CD4-positive, alpha-beta T cell treated with Interferon gamma for 1 hour (primary cell): Measurements from ENCODE around the gene PDZK1IP1.
A peak's percentile ranks its signal among the peaks of the same experiment; 100 is the strongest.

ENCODE experiments used
- DNase-seq: peaks from one replicate; pipeline ENCODE4 v3.0.0-alpha.2; 2020

The PDZK1IP1 gene

GRCh38 chr1:47189844-47190508 lies at the start of gene PDZK1IP1:
PDZK1IP1 (minus strand) TSS chr1:47190036; CDS start chr1:47189932, 104 bp downstream.
- no peak for DNase-seq

- no peak for DNase-seq
These were observed 49.2 kb upstream of the PDZK1IP1 start for GRCh38 chr1:47238935-47239592.

DNA sequence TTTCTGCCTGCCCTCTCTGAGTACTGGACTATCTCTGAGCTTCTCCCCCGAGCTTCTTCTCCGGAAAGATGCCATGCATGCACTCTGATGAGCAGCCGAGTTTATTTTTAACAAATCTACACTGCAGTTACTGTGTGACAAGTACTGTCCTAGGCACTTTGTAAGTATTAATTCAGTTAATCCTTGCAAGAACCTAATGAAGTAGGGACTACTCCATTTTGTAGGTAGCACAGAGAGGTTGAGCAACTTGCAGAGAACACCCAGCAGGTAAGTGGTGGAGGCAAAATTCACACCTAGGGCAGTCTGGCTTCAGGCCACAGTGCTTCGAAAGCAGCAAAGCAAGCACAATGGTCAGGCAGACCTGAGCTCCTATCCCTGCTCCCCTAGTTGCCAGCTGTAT lies 46.0 kb upstream of the PDZK1IP1 start:
- no peak for DNase-seq

GRCh38 chr1:47235241-47235681 lies 45.4 kb upstream of the PDZK1IP1 start:
- no peak for DNase-seq

DNA sequence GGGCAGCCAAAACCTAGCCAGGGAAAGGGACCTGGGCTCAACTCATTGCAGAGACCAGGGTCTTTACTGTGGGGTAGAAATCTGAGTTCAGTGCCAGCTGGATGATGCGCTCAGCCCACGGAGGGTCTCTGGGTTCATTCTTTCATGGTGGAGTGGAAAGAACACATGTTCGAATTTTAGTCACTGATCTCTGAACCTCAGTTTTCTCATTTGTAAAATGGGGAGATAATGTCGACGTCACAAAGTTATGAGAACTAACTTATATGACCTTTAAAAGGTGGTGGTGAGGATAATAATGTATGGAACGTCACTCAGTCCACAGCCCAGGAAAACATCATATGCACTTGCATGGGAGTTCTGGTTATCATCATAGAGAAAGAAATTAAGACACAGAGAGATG lies 43.4 kb upstream of the PDZK1IP1 start:
- no peak for DNase-seq

DNA sequence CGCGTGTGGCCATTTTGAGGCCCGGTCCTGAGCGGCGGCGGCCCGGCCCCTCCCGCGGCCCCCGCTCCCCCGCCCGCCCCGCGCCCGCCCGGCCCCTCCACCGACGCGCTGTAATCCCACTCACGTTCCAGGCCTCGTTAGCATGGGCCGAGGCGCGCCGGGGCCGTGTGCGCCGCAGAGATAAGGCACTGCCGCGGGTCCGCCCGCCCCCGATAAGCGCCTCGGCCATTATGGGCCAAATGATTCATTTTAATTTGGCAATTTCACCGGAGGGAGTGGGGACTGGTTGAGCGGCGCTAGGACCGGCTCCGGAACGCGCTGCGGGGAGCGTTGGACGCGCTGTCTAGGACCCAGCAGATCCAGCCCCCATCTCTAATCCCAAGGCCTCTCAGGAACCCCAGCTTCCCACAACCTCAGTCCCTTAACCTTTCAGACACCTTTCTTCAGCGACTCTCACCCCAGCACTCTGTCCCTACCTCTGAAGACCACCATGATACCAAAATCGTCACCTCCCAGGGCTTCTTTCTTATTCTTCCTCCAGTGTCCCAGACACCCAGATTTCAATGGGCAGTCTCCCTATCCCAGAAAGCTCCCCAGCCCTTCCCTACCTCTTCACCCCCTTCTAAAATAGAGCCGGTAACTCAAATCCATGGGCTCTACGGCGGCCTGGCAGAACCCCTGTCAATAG lies 42.5 kb upstream of the PDZK1IP1 start, which contains the start of gene TAL1:
TAL1 (minus strand) TSS at position 39 of the 688 bp plus-strand sequence. CDS start 6,337 bp downstream, outside the sequence.
- no peak for DNase-seq

DNA sequence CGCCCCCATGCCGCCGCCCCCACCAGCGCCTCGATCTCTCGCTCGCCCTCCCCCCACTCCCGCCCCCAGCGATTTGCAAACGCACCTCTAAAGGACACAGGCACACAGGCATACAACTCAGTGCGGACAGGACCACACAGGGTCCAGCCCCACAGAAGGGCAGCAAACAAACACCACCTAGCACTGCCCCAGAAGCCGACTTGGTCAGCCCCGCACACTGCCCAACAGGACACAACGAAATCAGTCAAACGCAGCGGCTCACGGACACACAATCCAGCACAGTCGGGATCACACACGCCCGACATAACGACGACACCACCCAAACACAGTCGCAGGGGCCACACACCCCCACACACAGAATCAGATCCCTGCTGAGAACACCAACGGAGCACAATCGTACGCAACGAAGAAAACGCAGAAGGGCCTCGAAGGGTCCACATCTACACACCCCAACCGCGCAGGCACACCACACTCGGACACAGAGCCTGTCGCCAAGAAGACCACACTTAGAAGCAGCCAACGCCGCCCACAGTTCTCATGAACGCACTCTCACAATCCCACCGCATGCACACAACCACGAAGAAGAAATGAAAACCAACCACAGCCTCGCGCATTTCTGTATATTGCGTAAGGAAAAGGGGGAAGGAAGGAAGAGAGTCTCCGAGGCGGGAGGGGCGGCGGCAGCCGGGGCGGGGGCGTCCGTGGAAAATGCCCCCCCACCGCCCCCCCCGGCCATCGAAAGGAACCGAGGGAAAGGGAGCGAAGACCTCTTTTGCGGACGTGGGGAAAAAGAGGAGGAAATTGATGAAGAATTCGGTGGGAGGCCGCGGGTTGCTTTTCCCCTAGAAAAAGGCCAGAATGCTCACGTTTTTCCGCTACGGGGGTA lies 41.7 kb upstream of the PDZK1IP1 start:
- DNase-seq, result peak; percentile 31

GRCh38 chr1:47230692-47231300 lies 41.0 kb upstream of the PDZK1IP1 start:
- DNase-seq, result no peak

DNA sequence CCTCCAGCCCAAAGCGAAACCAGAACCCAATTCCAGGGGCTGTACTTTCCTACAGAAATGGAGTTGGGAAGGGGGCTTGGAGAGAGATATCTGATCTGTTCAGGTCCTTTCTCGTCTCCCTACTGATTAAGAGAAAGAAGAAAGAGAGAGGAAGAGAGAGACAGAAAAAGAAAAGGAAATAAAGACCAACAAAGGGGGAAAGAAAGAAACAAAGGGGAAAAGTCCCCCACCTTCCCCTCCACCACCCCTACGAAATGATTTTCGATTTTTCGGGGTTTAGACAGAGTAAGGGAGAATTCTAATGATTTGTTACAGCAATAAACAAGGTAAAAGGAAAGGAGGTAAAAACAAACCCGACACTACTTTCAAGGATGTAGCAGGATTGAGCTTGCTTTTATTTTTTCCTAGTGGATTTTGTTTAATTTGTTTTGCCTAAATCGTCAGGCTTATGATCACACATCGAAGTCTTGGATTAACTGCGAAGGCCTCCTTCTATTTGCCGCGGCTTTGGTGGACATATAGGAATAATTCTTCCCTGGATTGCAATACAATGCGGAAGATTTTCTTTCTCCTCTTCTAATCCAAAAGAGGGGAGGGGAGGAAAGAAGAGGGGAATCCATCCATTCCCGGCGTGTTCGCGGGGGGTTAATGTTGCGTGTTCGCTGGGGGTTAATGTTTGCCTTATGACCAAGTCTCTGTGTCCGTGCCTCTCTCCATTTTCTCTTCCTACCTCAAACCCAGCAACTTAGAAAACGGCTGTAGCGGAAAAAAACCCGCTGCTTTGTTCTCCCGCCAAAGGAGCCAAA lies 40.3 kb upstream of the PDZK1IP1 start:
- no peak for DNase-seq

GRCh38 chr1:47229031-47229885 lies 39.4 kb upstream of the PDZK1IP1 start:
- no peak for DNase-seq

- no peak for DNase-seq
These were observed 38.8 kb upstream of the PDZK1IP1 start for GRCh38 chr1:47228644-47229030.

- DNase-seq, result no peak
These were observed 37.8 kb upstream of the PDZK1IP1 start for GRCh38 chr1:47227341-47228232.

- no peak for DNase-seq
These were observed 37.0 kb upstream of the PDZK1IP1 start for GRCh38 chr1:47226839-47227215.

GRCh38 chr1:47226121-47226838 lies 36.4 kb upstream of the PDZK1IP1 start:
- no peak for DNase-seq

GRCh38 chr1:47225430-47226100 lies 35.7 kb upstream of the PDZK1IP1 start:
- no peak for DNase-seq

DNA sequence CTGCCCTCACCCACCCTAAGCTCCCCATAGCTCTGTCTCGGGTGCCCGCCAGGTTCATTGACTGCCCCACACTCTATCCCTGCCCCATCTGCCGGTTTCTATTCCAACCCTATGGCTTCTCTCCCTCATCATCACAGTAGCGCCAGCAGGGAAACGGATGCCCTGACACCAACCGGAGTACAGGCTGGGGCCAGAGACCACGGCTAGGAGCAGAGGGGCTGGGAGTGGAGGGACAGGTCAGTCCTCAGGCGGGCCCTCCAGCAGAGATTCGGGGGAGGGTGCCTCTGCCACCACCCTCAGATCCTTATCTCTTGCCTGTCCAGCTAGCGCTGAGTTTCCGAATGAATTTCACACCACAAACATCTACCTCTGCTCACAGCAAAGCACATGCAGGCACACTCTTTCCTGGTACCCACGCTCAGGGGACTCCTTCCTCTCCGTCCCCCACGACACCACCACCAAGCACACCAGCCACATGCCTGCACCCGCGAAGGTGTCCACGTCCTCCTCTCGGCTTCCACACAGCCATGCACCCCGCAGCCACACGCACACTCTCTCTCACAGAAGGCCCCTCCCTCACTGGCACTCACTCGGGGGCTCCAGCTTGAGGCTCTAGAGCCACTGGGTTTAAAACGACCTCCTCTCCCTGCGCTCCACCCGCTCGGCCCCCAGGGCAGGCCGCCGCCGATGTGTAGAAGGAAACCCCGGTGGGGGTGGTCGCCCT lies 35.0 kb upstream of the PDZK1IP1 start:
- no peak for DNase-seq

DNA sequence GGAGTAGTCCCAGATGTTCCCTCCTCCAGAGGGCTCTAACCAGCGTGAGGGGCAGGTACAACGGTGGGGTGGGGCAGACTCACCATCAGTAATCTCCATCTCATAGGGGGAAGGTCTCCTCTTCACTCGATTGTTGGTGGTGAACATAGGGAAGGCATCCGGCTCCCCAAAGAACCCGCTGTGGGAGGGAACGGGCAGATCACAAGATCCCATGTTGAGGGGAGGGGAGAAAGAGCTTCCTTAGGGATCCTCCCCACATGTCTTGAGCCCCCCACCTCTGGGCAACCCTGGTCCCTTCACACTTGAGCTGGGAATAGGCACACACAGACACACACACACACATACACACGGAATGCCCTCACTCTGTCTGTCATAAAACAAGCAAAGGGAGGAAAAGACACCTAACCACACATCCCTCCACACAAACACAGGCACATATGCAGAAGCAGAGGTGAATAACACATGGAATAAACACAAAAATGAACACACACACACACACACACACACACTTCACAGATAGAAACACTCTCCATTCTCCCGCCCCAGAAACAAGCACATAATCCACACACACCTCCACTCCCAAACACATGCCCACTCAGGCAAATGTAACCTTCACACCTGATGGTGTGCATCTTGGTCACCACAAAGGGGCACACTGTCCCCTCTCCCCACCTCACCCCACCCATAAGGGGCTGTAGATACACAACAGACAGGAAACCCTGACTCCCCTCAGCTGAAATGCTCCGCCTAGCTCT lies 34.3 kb upstream of the PDZK1IP1 start:
- DNase-seq, result no peak
